GM12801 (cell line): ENCODE measurements around the gene INAVA.

Experiments used
- CTCF ChIP-seq: IDR thresholded peaks from one replicate; pipeline ENCODE4 v1.5.1; 2011; ENCODE audit warnings: control low read depth; ENCODE audit not compliant: insufficient read length; ENCODE audit errors: extremely low read depth

The INAVA gene, protein sequence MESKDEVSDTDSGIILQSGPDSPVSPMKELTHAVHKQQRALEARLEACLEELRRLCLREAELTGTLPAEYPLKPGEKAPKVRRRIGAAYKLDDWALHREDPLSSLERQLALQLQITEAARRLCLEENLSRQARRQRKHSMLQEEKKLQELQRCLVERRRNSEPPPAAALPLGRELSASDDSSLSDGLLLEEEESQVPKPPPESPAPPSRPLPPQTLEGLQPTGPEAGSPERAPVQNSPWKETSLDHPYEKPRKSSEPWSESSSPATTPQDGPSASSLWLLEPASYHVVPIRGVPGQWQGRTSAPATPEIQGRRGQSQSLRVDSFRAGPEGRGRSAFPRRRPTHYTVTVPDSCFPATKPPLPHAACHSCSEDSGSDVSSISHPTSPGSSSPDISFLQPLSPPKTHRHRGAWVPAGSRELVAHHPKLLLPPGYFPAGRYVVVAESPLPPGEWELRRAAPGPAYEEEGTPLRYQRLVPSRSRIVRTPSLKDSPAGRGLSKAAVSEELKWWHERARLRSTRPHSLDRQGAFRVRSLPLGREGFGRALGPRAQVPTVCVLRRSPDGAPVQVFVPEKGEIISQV

DNA sequence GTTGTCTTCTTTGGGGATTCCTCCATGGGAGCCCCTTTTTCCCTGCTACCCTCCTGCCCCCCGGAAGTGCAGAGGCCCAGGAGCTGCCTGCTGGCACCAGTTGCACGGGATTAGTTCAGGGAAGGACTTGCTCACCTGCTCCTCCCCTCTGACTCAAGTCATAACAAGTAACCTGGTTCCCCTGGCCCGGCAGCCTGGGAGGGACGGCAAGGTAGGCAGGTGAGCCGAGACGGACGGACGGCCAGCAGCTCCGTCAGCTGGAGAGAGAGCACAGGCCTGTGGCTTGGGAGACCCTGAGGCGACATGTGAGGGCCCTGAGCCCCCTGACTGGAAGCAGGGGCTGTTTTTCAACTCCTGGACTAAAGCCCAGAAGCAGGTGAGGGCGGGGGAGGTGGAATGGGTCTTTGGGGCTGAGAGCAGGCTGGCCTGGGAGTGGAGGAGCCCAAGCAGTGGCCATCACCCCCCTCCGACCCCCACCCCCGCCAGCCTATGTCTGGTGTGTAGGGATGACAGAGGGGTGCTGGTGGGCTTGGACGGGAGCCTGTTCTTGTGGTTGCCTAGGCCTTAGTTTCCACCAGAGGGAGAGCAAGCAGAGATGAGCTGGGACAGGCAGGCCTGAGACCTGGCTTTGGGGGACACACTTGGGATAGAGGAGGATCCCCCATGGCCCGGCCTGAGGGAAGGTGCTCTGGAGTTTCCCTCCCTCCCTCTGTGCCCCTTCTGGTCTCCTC, at the start of gene INAVA:
TSS of gene INAVA (plus strand) at position 189 of the 731 bp plus-strand sequence. CDS start 3,501 bp downstream, outside the sequence.
- no peak for TF ChIP-seq CTCF

- TF ChIP-seq CTCF = no peak
Observed at GRCh38 chr1:200845360-200845759, 49.3 kb upstream of the INAVA start.

- TF ChIP-seq CTCF = no peak
Observed at GRCh38 chr1:200846398-200846797, 48.3 kb upstream of the INAVA start.

GRCh38 chr1:200849430-200849829, 45.3 kb upstream of the INAVA start:
- no peak for TF ChIP-seq CTCF

DNA sequence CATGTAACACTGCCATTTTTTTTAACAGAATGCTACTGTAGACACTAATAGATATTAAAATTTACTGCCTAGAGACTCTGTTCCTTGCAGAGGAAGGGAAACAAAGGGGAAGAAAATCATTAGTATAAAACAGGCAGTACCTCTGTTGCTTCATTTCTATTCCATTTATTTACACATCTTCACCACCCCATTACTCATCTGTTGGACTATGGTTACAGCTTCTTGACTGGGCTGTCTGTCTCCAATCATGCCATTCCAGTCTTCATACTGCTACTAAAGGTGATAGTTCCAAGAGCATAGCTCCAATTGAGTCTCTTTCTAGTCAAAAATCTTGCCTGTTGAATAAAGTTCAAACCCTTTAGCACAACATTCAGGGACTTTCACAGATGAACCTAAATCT, 44.1 kb upstream of the INAVA start:
- no peak for TF ChIP-seq CTCF

DNA sequence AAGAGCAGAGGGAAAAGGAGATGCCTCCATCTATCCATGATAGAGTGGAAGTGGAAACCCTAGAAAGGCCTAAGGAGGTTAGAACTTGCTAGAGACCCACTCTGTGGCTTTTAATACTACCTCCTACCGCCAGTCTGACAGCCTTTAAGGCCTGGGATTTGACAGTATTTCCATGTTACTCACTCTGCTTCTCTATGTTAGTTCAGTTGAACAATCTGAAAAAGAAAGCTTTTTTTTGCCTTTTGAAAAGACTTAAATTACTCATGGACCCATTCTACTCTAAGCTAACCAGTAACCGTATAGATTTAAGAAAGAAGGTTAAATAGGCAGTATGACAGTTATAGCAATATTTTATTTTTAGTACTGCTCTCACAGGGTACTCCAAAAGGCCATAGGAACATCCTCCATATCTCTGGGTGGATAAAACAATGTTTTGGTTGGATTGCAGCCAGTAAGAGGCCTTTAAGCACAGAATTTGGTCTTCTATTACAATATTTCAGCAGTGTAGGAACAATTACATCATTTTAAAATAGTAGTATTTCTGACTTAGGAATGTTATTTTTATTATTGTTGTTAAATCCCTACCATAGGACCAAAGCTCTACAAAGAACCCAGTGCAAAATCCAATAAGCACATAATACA, 37.9 kb upstream of the INAVA start:
- no peak for TF ChIP-seq CTCF

GRCh38 chr1:200857804-200858203, 36.9 kb upstream of the INAVA start:
- TF ChIP-seq CTCF = no peak
